Skin epidermis (tissue), 12 donors: ENCODE measurements around the gene TRPM5.

ENCODE experiments used
- H3K27ac ChIP-seq, 21 experiments: fragments of 200-600 bp; sonication (generic) in 11 of 21; one replicate each; pipeline ENCODE4 v1.5.0; 2020; ENCODE audit warnings: mild to moderate bottlenecking in 3 of 21, inconsistent platforms in 2 of 21, moderate library complexity in 2 of 21
- H3K4me3 ChIP-seq, 7 experiments: fragments of 200-600 bp; sonication (generic) in 2 of 7; one replicate each; pipeline ENCODE4 v1.5.0; 2020; ENCODE audit warnings: inconsistent platforms in 2 of 7, mild to moderate bottlenecking in 2 of 7, moderate library complexity in 1 of 7

TRPM5 gene

GRCh38 chr11:2412323-2412722, 32.0 kb downstream of the TRPM5 start:
- Histone ChIP-seq H3K27ac (no peak overlapping the region), H3K4me3 (no peak overlapping the region)

GRCh38 chr11:2411446-2412305, 32.6 kb downstream of the TRPM5 start:
- no peak overlapping the region for H3K4me3 ChIP-seq
- H3K27ac ChIP-seq = no peak overlapping the region

DNA sequence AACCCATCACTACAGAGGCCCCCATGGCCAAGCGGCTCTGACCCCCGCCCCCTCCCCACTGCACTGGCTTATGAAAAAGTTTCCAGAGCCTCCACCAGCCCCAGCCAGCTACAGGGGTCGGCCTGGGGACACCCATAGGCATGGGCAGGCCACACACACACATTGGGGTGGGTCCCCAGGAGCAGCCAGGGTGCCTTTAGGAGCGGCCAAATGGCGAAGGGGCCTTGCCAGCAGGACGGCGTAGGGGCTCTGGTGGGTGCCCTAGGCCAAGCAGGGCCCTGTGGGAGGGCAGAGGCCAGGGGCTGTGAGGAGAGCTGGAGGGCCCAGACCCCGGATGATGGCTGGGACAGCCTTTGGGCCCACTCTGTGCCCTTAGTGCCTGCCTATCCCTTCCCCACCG, 33.7 kb downstream of the TRPM5 start:
- Histone ChIP-seq H3K4me3 (no peak overlapping the region), H3K27ac (no peak overlapping the region)

DNA sequence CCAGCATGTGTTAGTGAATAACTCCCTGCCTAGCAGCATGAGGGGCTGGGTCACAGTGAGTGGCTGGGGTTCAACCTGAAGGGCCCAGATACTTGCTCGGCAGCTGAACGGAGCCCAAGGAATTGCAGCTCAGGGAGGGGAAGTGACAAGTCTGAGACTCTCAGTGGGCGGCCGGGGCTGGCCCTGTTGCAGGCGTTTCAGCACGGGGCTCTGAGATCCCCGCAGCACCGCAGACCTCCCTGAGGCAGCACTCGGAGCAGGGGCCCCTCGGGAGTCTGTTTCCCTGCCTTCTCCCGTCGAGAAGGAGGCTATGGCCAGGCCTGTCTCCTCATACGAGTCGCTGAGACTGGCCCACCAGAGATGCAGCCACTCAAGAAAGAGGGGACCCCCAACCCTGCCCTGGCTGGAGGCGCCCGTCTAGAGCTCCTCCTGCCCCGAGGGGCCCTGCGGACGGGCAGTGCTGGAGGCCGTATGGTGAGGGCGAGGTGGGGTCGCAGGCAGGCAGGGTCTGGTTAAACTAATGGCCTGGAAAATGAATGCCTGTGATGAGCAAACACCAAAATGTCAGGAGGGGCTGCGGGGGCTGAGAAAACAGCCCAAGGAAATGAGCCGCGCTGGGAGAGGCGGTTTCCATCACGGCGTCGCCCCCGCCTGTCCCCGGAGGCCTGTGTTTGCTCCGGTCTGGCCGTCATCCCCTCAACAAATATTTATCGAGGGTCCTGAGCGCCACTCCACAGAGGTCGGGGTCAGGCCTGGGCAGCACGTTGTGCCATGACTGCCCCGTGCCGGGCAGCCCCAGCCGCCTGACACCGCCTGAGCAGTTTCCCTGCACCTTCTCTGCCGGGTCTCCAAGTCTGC, 34.5 kb downstream of the TRPM5 start:
- no peak overlapping the region for H3K4me3 ChIP-seq
- H3K27ac ChIP-seq = no peak overlapping the region

DNA sequence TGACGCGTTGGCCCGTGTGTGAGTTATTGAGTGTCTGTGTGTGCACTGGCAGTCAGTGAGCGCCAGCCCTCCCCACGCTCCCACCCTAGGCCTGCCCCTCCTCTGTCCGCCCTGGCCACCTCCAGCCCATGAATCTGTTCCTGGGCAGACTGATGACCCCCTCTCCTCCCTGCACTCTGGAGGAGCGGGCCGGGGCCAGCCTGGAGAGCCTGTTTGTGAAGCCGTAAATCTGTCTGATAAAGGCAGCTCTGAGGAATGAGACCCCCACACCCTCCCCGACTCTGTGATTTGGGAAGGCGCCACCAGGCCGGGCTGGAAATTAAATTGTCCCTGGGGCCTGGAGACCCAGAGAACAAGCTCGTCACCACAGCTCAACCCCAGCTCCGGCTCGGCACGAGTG, 35.2 kb downstream of the TRPM5 start:
- no peak overlapping the region for H3K4me3 ChIP-seq
- no peak overlapping the region for H3K27ac ChIP-seq

GRCh38 chr11:2408671-2409070, 35.6 kb downstream of the TRPM5 start:
- no peak overlapping the region for H3K4me3 ChIP-seq
- H3K27ac ChIP-seq = no peak overlapping the region

- Histone ChIP-seq H3K4me3 (no peak overlapping the region), H3K27ac (no peak overlapping the region)
Observed at GRCh38 chr11:2406878-2407410, 37.4 kb downstream of the TRPM5 start.

GRCh38 chr11:2406451-2406850, 37.9 kb downstream of the TRPM5 start:
- H3K27ac ChIP-seq = no peak overlapping the region

DNA sequence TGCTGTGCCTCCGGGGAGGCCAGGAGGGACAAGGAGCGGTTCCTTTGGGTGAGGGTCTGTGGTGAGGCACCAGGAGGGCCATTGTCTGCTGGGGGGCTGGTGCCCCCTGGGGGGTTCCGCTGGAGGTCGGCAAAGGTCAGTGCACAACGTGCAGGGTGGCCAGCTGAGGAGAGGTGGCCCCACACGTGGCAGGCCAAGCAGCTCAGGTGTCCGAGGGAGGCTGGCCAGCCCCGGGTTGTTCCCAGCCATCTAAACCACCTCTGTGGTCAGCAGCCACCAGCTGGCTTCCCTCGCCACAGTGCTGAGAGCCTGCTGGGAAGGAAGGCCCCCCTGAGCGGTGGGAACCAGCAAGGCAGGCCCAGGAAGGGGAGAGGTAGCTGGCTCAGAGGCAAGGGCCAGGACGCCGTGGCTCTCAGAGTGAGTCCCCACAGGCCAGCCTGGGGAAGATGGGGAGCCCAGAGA, 39.5 kb downstream of the TRPM5 start:
- Histone ChIP-seq H3K27ac (no peak overlapping the region), H3K4me3 (no peak overlapping the region)

More at GRCh38 chr11:2406451-2406850, 37.9 kb downstream of the TRPM5 start:
- no peak overlapping the region for H3K4me3 ChIP-seq

- Histone ChIP-seq H3K4me3 (no peak overlapping the region), H3K27ac (peak overlapping the region in 1 of 21 experiments; percentile 11)
Observed at GRCh38 chr11:2402890-2403645, 41.2 kb downstream of the TRPM5 start.

DNA sequence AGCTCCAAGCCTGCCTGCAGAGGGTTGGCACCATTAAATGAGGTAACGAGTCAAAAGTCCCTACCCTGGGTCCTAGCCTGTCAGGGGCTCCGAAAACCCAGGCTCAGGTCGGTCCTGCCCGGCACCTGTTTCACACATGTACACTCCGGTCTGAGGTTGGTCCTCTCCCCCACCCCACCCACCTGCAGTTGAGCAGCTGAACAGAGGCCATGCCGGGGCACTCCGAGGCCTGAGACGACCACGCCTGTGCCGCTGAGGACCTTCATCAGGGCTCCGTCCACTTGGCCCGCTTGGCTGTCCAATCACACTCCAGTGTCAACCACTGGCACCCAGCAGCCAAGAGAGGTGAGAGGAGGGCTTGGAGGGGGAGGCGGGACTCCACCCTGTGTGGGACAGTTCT, 42.2 kb downstream of the TRPM5 start:
- no peak overlapping the region for H3K27ac ChIP-seq
- H3K4me3 ChIP-seq = peak overlapping the region in 1 of 7 experiments; percentile 88

GRCh38 chr11:2401436-2401984, 42.8 kb downstream of the TRPM5 start:
- peak overlapping the region in 20 of 21 experiments; percentile 87 to 98 (median 93) for H3K27ac ChIP-seq

DNA sequence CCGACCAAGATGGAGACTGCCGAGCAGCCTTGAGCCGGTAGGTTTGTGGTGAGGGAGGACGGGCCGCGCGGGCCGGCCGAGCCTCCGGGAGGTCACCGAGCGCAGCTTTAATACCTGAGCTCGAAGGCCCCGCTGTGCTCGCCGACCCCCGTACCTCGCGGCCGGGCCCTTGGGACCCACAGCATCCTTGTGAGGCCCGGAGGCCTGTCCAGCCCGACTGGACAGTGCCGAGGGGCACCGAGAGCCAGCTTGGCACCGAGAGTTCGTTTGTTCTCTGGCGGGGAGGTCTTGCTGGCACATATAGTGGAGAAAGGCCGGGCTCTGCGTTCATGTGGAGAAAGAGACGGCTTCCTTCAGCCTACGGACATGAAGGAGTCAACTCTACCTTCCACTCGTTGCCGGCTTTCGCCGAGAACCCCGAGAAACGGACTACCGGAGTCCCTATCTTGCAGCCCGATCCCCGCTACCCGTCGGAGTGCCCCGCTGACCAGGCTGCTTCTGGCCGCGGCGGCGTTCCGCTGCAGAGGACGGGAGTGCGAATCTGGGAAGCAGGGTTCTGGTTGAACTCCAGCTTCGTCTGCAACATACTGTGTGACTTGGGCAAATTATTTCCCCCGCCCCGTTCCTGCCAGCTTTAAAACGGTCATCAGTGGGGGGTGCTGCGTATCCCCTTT, 43.4 kb downstream of the TRPM5 start:
- H3K4me3 ChIP-seq = peak overlapping the region; percentile 74 to 100 (median 88)

More at GRCh38 chr11:2401436-2401984, 42.8 kb downstream of the TRPM5 start:
- peak overlapping the region; percentile 74 to 100 (median 88) for H3K4me3 ChIP-seq

DNA sequence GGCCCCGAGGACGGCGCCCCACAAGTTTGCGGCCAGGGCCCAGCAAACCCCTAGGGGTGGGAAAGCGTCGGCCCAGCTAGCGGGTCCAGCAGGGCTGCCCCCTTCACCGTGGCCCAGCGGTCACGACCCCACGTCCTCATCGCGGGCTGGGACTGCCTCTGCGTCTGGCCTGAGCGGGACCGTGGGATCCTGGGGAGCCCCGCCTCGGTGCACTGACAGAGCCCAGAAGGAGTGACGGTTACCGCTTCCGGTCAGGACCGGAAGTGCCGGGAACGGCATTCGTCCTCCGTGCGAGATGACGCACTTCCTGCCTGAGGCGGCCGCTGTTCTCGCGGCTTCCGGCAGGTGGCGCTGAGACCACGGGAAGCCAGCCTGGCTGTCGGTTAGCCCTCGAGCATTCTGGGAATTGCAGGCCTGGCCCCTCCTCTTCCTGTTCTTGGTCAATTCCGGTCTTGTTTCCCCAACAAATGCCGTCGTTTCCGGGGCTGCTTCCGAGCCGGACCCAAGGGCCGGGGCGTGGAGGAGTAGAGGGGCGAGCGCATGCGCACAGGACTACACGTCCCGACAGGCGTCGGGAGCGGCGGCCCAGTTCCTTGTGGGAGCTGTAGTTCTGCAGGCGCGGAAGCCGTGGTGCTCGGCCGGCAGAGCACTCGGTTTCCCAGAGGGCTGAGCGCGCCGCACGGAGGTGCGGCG, 44.1 kb downstream of the TRPM5 start, which contains the start of gene TSSC4:
TSSC4 (plus strand) TSS at position 682 of the 693 bp plus-strand sequence. CDS start 1,884 bp downstream, outside the sequence.
- H3K27ac ChIP-seq = peak within 1 kb of the TSS; percentile 88 to 99 (median 96)
- H3K4me3 ChIP-seq = peak within 1 kb of the TSS; percentile 74 to 100 (median 88)

More for the DNA sequence above, 43.4 kb downstream of the TRPM5 start:
- peak overlapping the region; percentile 79 to 98 (median 93) for H3K27ac ChIP-seq

GRCh38 chr11:2399488-2400068, 44.7 kb downstream of the TRPM5 start:
- Histone ChIP-seq H3K27ac (peak overlapping the region; percentile 88 to 99 (median 96)), H3K4me3 (peak overlapping the region; percentile 44 to 89 (median 74))

GRCh38 chr11:2398664-2399355, 45.5 kb downstream of the TRPM5 start:
- Histone ChIP-seq H3K27ac (peak overlapping the region in 18 of 21 experiments; percentile 90 to 99 (median 96)), H3K4me3 (peak overlapping the region in 2 of 7 experiments; percentile 60 to 89)

GRCh38 chr11:2397005-2397404, 47.3 kb downstream of the TRPM5 start:
- Histone ChIP-seq H3K4me3 (no peak overlapping the region), H3K27ac (no peak overlapping the region)
